MM.1S (cell line): Measurements from ENCODE around the gene CD276.

Source experiments
- DNase-seq: peaks from one replicate; pipeline ENCODE4 v3.0.0-alpha.2; 2015
- H2AFZ ChIP-seq: fragments of 300-600 bp; sonication (generic); 2 replicates; pipeline ENCODE4 v1.6.0; 2016; ENCODE audit warnings: antibody characterized with exemption, low read length
- H3F3A ChIP-seq: fragments of 300-600 bp; sonication (generic); 2 replicates; pipeline ENCODE4 v1.6.1; 2016; ENCODE audit warnings: mild to moderate bottlenecking, antibody characterized with exemption, low read length, moderate library complexity, mixed read lengths; ENCODE audit not compliant: insufficient read depth
- H3K27ac ChIP-seq: fragments of 300-600 bp; sonication (generic); 2 replicates; pipeline ENCODE4 v1.5.1; 2016; ENCODE audit warnings: mild to moderate bottlenecking, low read length
- H3K27me3 ChIP-seq: fragments of 300-600 bp; sonication (generic); replicated peaks from 2 replicates; pipeline ENCODE4 v1.6.0; 2016; ENCODE audit warnings: low read length; ENCODE audit not compliant: insufficient read depth
- H3K36me3 ChIP-seq: fragments of 300-600 bp; sonication (generic); replicated peaks from 2 replicates; pipeline ENCODE4 v1.6.1; 2016; ENCODE audit warnings: mild to moderate bottlenecking, low read length, mixed read lengths; ENCODE audit not compliant: insufficient read depth
- H3K4me1 ChIP-seq: fragments of 300-600 bp; sonication (generic); 2 replicates; pipeline ENCODE4 v1.6.1; 2016; ENCODE audit warnings: low read length, mixed read lengths
- H3K4me2 ChIP-seq: fragments of 300-600 bp; sonication (generic); 2 replicates; pipeline ENCODE4 v1.6.0; 2016; ENCODE audit warnings: low read depth, low read length
- H3K4me3 ChIP-seq: fragments of 300-600 bp; sonication (generic); 2 replicates; pipeline ENCODE4 v1.5.1; 2016; ENCODE audit warnings: low read length, mixed read lengths
- H3K79me2 ChIP-seq: fragments of 300-600 bp; sonication (generic); 2 replicates; pipeline ENCODE4 v1.6.1; 2016; ENCODE audit warnings: mixed run types, low read length, mixed read lengths
- H3K9ac ChIP-seq: fragments of 300-600 bp; sonication (generic); 2 replicates; pipeline ENCODE4 v1.6.1; 2016; ENCODE audit warnings: low read length, mixed read lengths
- H3K9me2 ChIP-seq: fragments of 300-600 bp; sonication (generic); replicated peaks from 2 replicates; pipeline ENCODE4 v1.6.1; 2016; ENCODE audit warnings: mild to moderate bottlenecking, low read length, mixed read lengths; ENCODE audit not compliant: insufficient read depth
- H3K9me3 ChIP-seq: fragments of 300-600 bp; sonication (generic); replicated peaks from 2 replicates; pipeline ENCODE4 v1.6.1; 2016; ENCODE audit warnings: mild to moderate bottlenecking, low read length, mixed read lengths; ENCODE audit not compliant: insufficient read depth
- H4K20me1 ChIP-seq: fragments of 300-600 bp; sonication (generic); 2 replicates; pipeline ENCODE4 v1.6.1; 2016; ENCODE audit warnings: mild to moderate bottlenecking, low read length, moderate library complexity, mixed read lengths; ENCODE audit not compliant: insufficient read depth
- EZH2 ChIP-seq: fragments of 300-600 bp; sonication (generic); optimal IDR thresholded peaks from 2 replicates; pipeline ENCODE3; 2017; ENCODE audit warnings: low read depth, mild to moderate bottlenecking, antibody characterized with exemption, low read length, mixed read lengths
- EZH2phosphoT487 ChIP-seq: fragments of 300-600 bp; sonication (generic); IDR thresholded peaks from 2 replicates; pipeline ENCODE4 v1.6.1; 2018; ENCODE audit warnings: antibody characterized with exemption, low read length
- TF ChIP-seq, protein P1 (sequence below): fragments of 300-600 bp; sonication (generic); IDR thresholded peaks from 2 replicates; pipeline ENCODE4 v1.5.1; 2016; ENCODE audit warnings: antibody characterized with exemption, low read length, mixed read lengths

CD276 gene

GRCh38 chr15:73714695-73715301, 30.6 kb downstream of the CD276 start:
- H3K9me3 ChIP-seq = no peaks in the 10 kb centered on the region
- no peaks in the 10 kb centered on the region for H3K36me3 ChIP-seq
- no peaks in the 10 kb centered on the region for H3K27me3 ChIP-seq
- H3K27ac ChIP-seq = no peak overlapping the region
- H2AFZ ChIP-seq = no peak overlapping the region
- no peak for DNase-seq
- H3K4me3 ChIP-seq = no peak overlapping the region
- no peaks in the 10 kb centered on the region for H4K20me1 ChIP-seq
- H3K4me2 ChIP-seq = no peak overlapping the region
- no peaks in the 10 kb centered on the region for H3K9me2 ChIP-seq
- TF ChIP-seq, protein P1, sequence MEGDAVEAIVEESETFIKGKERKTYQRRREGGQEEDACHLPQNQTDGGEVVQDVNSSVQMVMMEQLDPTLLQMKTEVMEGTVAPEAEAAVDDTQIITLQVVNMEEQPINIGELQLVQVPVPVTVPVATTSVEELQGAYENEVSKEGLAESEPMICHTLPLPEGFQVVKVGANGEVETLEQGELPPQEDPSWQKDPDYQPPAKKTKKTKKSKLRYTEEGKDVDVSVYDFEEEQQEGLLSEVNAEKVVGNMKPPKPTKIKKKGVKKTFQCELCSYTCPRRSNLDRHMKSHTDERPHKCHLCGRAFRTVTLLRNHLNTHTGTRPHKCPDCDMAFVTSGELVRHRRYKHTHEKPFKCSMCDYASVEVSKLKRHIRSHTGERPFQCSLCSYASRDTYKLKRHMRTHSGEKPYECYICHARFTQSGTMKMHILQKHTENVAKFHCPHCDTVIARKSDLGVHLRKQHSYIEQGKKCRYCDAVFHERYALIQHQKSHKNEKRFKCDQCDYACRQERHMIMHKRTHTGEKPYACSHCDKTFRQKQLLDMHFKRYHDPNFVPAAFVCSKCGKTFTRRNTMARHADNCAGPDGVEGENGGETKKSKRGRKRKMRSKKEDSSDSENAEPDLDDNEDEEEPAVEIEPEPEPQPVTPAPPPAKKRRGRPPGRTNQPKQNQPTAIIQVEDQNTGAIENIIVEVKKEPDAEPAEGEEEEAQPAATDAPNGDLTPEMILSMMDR = no peak
- TF ChIP-seq EZH2phosphoT487 (no peak), EZH2 (no peak)
- H3K9ac ChIP-seq = no peak overlapping the region
- H3F3A ChIP-seq = no peaks in the 10 kb centered on the region
- no peaks in the 10 kb centered on the region for H3K4me1 ChIP-seq
- H3K79me2 ChIP-seq = no peaks in the 10 kb centered on the region

GRCh38 chr15:73715417-73715816, 31.2 kb downstream of the CD276 start:
- Histone ChIP-seq H3K4me2 (no peak overlapping the region), H3K4me1 (no peaks in the 10 kb centered on the region), H3K4me3 (no peak overlapping the region), H3K36me3 (no peaks in the 10 kb centered on the region), H3K9ac (no peak overlapping the region), H3K27me3 (no peaks in the 10 kb centered on the region), H3K9me3 (no peaks in the 10 kb centered on the region), H2AFZ (no peak overlapping the region), H4K20me1 (no peaks in the 10 kb centered on the region), H3K27ac (no peak overlapping the region), H3K9me2 (no peaks in the 10 kb centered on the region), H3F3A (no peaks in the 10 kb centered on the region), H3K79me2 (no peaks in the 10 kb centered on the region)
- no peak for DNase-seq
- TF ChIP-seq EZH2 (no peak), EZH2phosphoT487 (no peak)
- TF ChIP-seq, protein P1 = no peak

GRCh38 chr15:73716417-73716816, 32.2 kb downstream of the CD276 start:
- Histone ChIP-seq H3K36me3 (no peaks in the 10 kb centered on the region), H3K4me2 (no peak overlapping the region), H3F3A (no peaks in the 10 kb centered on the region), H3K9me2 (no peaks in the 10 kb centered on the region), H3K4me1 (no peaks in the 10 kb centered on the region), H3K9me3 (no peaks in the 10 kb centered on the region), H2AFZ (no peak overlapping the region), H3K79me2 (no peaks in the 10 kb centered on the region), H3K9ac (no peak overlapping the region), H3K27me3 (no peaks in the 10 kb centered on the region), H4K20me1 (no peaks in the 10 kb centered on the region), H3K4me3 (no peak overlapping the region), H3K27ac (no peak overlapping the region)
- TF ChIP-seq EZH2phosphoT487 (no peak), EZH2 (no peak)
- TF ChIP-seq, protein P1 = no peak
- DNase-seq = no peak
